ENCODE data around the gene RANBP10. TPM values are rescaled to one million over a fixed set of nuclear protein-coding genes. Genes with fewer than 3 reads are reported as not detected.

Gene RANBP10
- total RNA-seq (2016; rRNA removed; fragmentation: Illumina TruSeq; extraction: Trizol) (8.5 and 9.2 TPM in 2 replicates), polyA plus RNA-seq (2011; rRNA removed) (22.7 and 24.5 TPM in 2 replicates), polyA minus RNA-seq (2011; rRNA and poly(A)+ RNA removed; ENCODE audit: low replicate concordance) (28.0 and 40.9 TPM in 2 replicates), Bru-seq, nascent RNA (percentile 68 among the genes with signal in this experiment), BruChase-seq, experiment 1, labeled RNA remaining after a 6-hour chase (percentile 84 among the genes with signal in this experiment), BruChase-seq, experiment 2, labeled RNA remaining after a 2-hour chase (percentile 79 among the genes with signal in this experiment)
- total RNA-seq (2016; cell fraction: cytosol; rRNA removed; fragmentation: Illumina TruSeq; extraction: Trizol; ENCODE audit: low read depth): 2.6 and 3.0 TPM in 2 replicates
- 8.1 and 8.8 TPM in 2 replicates for total RNA-seq (2016; cell fraction: insoluble cytoplasmic fraction; rRNA removed; fragmentation: Illumina TruSeq; extraction: Trizol)
- total RNA-seq (2016; cell fraction: membrane; rRNA removed; fragmentation: Illumina TruSeq; extraction: Trizol): 5.7 and 5.9 TPM in 2 replicates
- total RNA-seq (2016; cell fraction: nucleus; rRNA removed; fragmentation: Illumina TruSeq; extraction: Trizol): 8.9 and 11.2 TPM in 2 replicates
- 9.5 and 10.5 TPM in 2 replicates for polyA plus RNA-seq (2011; cell fraction: cytosol; rRNA removed)
- polyA plus RNA-seq (2011; cell fraction: nucleus; rRNA removed): 48.8 and 55.7 TPM in 2 replicates
- polyA plus RNA-seq (2012): 11.9 and 17.0 TPM in 2 replicates
- polyA plus RNA-seq (2016; cell fraction: cytosol; fragmentation: Illumina TruSeq; extraction: Trizol; ENCODE audit: low read depth): 1.5 and 1.6 TPM in 2 replicates
- 8.5 and 11.6 TPM in 2 replicates for polyA plus RNA-seq (2016; cell fraction: insoluble cytoplasmic fraction; fragmentation: Illumina TruSeq; extraction: Trizol; ENCODE audit: low read depth)
- polyA plus RNA-seq (2016; cell fraction: membrane; fragmentation: Illumina TruSeq; extraction: Trizol; ENCODE audit: low read depth): 3.3 and 3.6 TPM in 2 replicates
- polyA plus RNA-seq (2016; cell fraction: nucleus; fragmentation: Illumina TruSeq; extraction: Trizol; ENCODE audit: insufficient read depth, low read depth): 29.7 and 31.1 TPM in 2 replicates
- polyA minus RNA-seq (2011; cell fraction: cytosol; rRNA and poly(A)+ RNA removed): 8.3 and 9.2 TPM in 2 replicates
- 16.2 and 20.8 TPM in 2 replicates for polyA minus RNA-seq (2011; cell fraction: nucleus; rRNA and poly(A)+ RNA removed)
- long read RNA-seq, experiment 1, full-length matches to known transcripts: 2 of 8 reads
- long read RNA-seq, experiment 1, partial matches to known transcripts: 2 of 8 reads
- long read RNA-seq, experiment 1, other reads (novel, unspliced or antisense): 4 of 8 reads
- long read RNA-seq, experiment 2, full-length matches to known transcripts: 1 of 34 reads
- long read RNA-seq, experiment 2, partial matches to known transcripts: 26 of 34 reads
- long read RNA-seq, experiment 2, other reads (novel, unspliced or antisense): 7 of 34 reads

GRCh38 chr16:67806428-67807147 is at the start of gene RANBP10, which contains the start of gene TSNAXIP1:
Gene RANBP10 (minus strand): TSS chr16:67806560. CDS start chr16:67806536, 24 bp downstream.
Gene TSNAXIP1 (plus strand): TSS chr16:67806889. CDS start chr16:67807150, 261 bp downstream.
- peaks cover 2% of the 10 kb centered on the region; the same call in 1 of the 2 replicates for H4K20me1 ChIP-seq (ENCODE audit: insufficient read depth, low read length)
- under 1% methylated on average over 30 of the region's 54 CpGs for WGBS (ENCODE audit: low lambda C conversion rate)
- CTCF ChIA-PET (ENCODE audit: low intra/inter-chr PET ratio, low total read pairs): interaction anchor here (1.3 to 1.8 kb wide), 2 partner anchors 10 to 134 kb away, joined by 4 to 11 read pairs; no protein-coding TSS in a partner anchor
- no peaks in the 10 kb centered on the region; a peak in 1 of 5 replicates for H3K27me3 ChIP-seq (ENCODE audit: control insufficient read depth in 1 of 2, insufficient read depth in 2 of 2, low read length in 2 of 2)
- H3K4me3 ChIP-seq (replicated peaks in 1 of 3; ENCODE audit: insufficient read depth in 1 of 3, low read depth in 2 of 3, low read length in 3 of 3): peak within 1 kb of the TSS; percentile 92 to 98 (median 98)
- intact Hi-C loops (cut with micrococcal nuclease; ENCODE audit: unreplicated experiment) (loop anchor here (2.0 to 5.0 kb wide), 2 partner anchors 89 to 134 kb away; partner anchors contain the start of gene GFOD2), in situ Hi-C loops (cut with HindIII; ENCODE audit: extremely low pct_ligation_motif_present, low pct_unique_long_range_greater_than_20kb) (loop anchor here (5.0 kb wide), 1 partner anchor 139 kb away; the partner anchor contains the start of genes C16orf86 and ENKD1)
- DNase-seq (ENCODE audit: low spot score): peak; percentile 100
- peak within 1 kb of the TSS; percentile 72 for H3K27ac ChIP-seq (ENCODE audit: extremely low read length, insufficient read depth, low read length)
- peak within 1 kb of the TSS; percentile 24 for H2AFZ ChIP-seq (ENCODE audit: low read length)
- H3K9ac ChIP-seq (ENCODE audit: insufficient read depth, low read depth, low read length): peak within 1 kb of the TSS; percentile 96
- peaks cover 42% of the 10 kb centered on the region for H3K4me1 ChIP-seq (ENCODE audit: insufficient read depth, low read length)
- POLR2A ChIA-PET: interaction anchor here (0.8 to 2.3 kb wide), 26 partner anchors 9 to 983 kb away, joined by 3 to 18 read pairs (median 4); partner anchors contain the start of genes ATP6V0D1, C16orf86, CTCF and ENKD1
- H3K79me2 ChIP-seq (ENCODE audit: insufficient read depth, low read length): peaks cover 40% of the 10 kb centered on the region
- peaks cover 2 to 17% of the 10 kb centered on the region in 2 experiments; a peak in 4 of 5 replicates for H3K36me3 ChIP-seq (replicated peaks in 1 of 2; ENCODE audit: control insufficient read depth in 1 of 2, insufficient read depth in 2 of 2, low read length in 2 of 2)
- peak within 1 kb of the TSS; percentile 93 for H3K4me2 ChIP-seq (ENCODE audit: low read depth, low read length)
- peak; percentile 95 for ATAC-seq
- BruUV-seq (replicated peaks): no TSS peak
- no peaks in the 10 kb centered on the region for H3K9me3 ChIP-seq (ENCODE audit: low read length)
- FAIRE-seq: peak; percentile 98
- TF ChIP-seq KLF12 (CRISPR knock-in tag; IDR thresholded peaks at IDR 0.05; ENCODE audit: borderline replicate concordance) (no peak; the same call in 1 of the 2 replicates), NR2F6 (IDR thresholded peaks at IDR 0.05) (no peak), NR2F6 (CRISPR knock-in tag; IDR thresholded peaks at IDR 0.05) (peak; percentile 24), YEATS2 (CRISPR knock-in tag; IDR thresholded peaks at IDR 0.05; ENCODE audit: borderline replicate concordance) (0 out of 2 replicates have a peak, but pooled peaks have one; percentile 68), U2AF2 (IDR thresholded peaks at IDR 0.05; ENCODE audit: low read depth, low read length) (peak; percentile 98), ZNF235 (CRISPR knock-in tag; IDR thresholded peaks at IDR 0.05; ENCODE audit: borderline replicate concordance) (no peak), MXD4 (CRISPR knock-in tag; IDR thresholded peaks at IDR 0.05) (no peak; the same call in 1 of the 2 replicates), HNF4A (CRISPR knock-in tag; IDR thresholded peaks at IDR 0.05) (no peak), PCBP1 (IDR thresholded peaks at IDR 0.05; ENCODE audit: borderline replicate concordance, low read depth, low read length) (peak; percentile 86; the same call in 1 of the 2 replicates), CSRNP2 (CRISPR knock-in tag; conservative IDR thresholded peaks at IDR 0.05; ENCODE audit: low read depth) (no peak), ZNF224 (CRISPR knock-in tag; IDR thresholded peaks at IDR 0.05) (peak; percentile 89), ZNF607 (CRISPR knock-in tag; IDR thresholded peaks at IDR 0.05; ENCODE audit: borderline replicate concordance) (0 out of 2 replicates have a peak, but pooled peaks have one; percentile 36), ZNF605 (CRISPR knock-in tag; IDR thresholded peaks at IDR 0.05) (no peak), CAMTA2 (CRISPR knock-in tag; IDR thresholded peaks at IDR 0.05; ENCODE audit: borderline replicate concordance) (peak; percentile 44; the same call in 1 of the 2 replicates), TEAD3 (CRISPR knock-in tag; optimal IDR thresholded peaks at IDR 0.05; ENCODE audit: borderline replicate concordance) (peak; percentile 43), REPIN1 (CRISPR knock-in tag; IDR thresholded peaks at IDR 0.05; ENCODE audit: borderline replicate concordance, low read depth) (no peak; the same call in 1 of the 2 replicates), MIER3 (CRISPR knock-in tag; IDR thresholded peaks at IDR 0.05; ENCODE audit: borderline replicate concordance) (peak; percentile 38)

Measured in HepG2 (cell line).